Lower leg skin (tissue), 4 donors: ENCODE measurements around the gene UMODL1. TPM values are rescaled to one million over a fixed set of nuclear protein-coding genes. Genes with fewer than 3 reads are reported as not detected.

Experiments used
- DNase-seq, 2 donors: peaks; one replicate each; pipeline ENCODE4 v3.0.0-alpha.2; 2019; ENCODE audit warnings: low spot score in 2 of 2
- H3K4me3 ChIP-seq: fragments of 200-600 bp; sonication (generic); 2 replicates; pipeline ENCODE4 v1.5.1; 2017; ENCODE audit warnings: mild to moderate bottlenecking, low read depth; ENCODE audit not compliant: poor library complexity, severe bottlenecking
- POLR2A ChIP-seq, 2 donors: fragments of 450-650 bp; IDR thresholded peaks; one replicate each; pipeline ENCODE4 v1.6.1; 2016 to 2017; ENCODE audit warnings: antibody characterized with exemption in 2 of 2, mild to moderate bottlenecking in 1 of 2, moderate library complexity in 1 of 2
- WGBS, 2 donors: methylation state at CpG; one replicate each; pipeline ENCODE4 v1.1.5; 2018; 5-methylcytosine and 5-hydroxymethylcytosine counted together
- intact Hi-C: fragments of 100-400 bp; cut with DNase I; formaldehyde crosslinking; loops from one replicate; pipeline ENCODE4 v1.15.0; 2023; ENCODE audit warnings: low total_unique reads
- total RNA-seq, 4 donors: library from RNA; depleted of rRNA; stranded (reverse); fragments of >200 nt; gene quantifications; one replicate each; pipeline ENCODE4 v1.1.0, GENCODE V29; 2016
- TF ChIP-seq, protein P1 (sequence below), 3 donors: fragments of 450-650 bp; IDR thresholded peaks; one replicate each; pipeline ENCODE4 v1.5.1; 2016; ENCODE audit warnings: antibody characterized with exemption in 3 of 3, mild to moderate bottlenecking in 3 of 3, moderate library complexity in 2 of 3

The UMODL1 gene
- total RNA-seq, 4 donors from 2014 or later, result 0.23 TPM; not detected in 3

DNA sequence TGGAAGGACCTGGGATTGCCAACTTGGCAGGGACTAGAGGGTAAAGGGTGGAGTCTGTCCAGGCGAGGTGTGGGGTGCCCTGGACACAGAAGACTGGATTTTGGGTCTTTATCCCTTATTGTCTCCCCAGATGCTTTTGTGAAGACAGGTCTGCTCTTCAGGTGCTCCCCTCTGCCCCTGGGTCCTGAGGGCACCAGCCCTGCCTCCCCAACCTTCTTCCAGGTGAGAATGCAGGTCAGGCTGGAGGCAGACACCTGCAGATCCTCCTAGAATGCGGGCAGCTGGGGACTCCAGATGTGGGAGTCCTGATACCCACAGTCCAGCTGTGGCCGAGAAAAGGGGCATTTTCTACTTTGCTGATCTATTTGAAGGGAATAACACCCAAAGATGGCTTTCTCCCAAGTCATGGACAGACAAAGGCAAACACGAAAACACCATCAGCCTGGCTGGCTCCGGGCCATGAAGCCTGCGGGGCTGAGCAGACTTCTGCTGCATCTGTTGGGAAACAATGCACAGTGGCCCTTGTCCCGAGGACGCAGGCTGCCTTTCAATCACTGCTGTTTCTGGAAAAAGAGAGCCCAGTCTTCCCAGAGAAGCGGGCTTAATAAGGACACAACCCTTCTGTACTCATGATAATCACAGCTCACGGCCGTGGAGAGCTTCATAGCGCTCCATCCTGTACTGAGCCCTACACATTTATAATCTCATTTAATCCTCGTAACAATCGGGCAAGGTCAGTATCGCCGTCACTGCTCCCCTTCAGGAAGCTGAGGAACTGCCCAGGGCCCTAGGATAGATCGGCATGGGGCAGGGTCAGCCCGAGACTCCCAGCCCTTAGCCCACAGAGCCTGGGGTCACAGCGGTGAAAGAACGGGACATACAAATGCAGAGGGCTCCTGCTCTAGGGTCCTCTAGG, 85.8 kb downstream of the UMODL1 start:
- TF ChIP-seq POLR2A (IDR thresholded peaks at IDR 0.05), result no peak
- TF ChIP-seq, protein P1, sequence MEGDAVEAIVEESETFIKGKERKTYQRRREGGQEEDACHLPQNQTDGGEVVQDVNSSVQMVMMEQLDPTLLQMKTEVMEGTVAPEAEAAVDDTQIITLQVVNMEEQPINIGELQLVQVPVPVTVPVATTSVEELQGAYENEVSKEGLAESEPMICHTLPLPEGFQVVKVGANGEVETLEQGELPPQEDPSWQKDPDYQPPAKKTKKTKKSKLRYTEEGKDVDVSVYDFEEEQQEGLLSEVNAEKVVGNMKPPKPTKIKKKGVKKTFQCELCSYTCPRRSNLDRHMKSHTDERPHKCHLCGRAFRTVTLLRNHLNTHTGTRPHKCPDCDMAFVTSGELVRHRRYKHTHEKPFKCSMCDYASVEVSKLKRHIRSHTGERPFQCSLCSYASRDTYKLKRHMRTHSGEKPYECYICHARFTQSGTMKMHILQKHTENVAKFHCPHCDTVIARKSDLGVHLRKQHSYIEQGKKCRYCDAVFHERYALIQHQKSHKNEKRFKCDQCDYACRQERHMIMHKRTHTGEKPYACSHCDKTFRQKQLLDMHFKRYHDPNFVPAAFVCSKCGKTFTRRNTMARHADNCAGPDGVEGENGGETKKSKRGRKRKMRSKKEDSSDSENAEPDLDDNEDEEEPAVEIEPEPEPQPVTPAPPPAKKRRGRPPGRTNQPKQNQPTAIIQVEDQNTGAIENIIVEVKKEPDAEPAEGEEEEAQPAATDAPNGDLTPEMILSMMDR (IDR thresholded peaks at IDR 0.05), result no peak
- H3K4me3 ChIP-seq, result no peak overlapping the region
- intact Hi-C loops, result no loop called here
- 58 to 59% methylated on average over 20 of the region's 20 CpGs for WGBS, 2 donors
- DNase-seq, result peak in 1 of 2 donors; percentile 90

DNA sequence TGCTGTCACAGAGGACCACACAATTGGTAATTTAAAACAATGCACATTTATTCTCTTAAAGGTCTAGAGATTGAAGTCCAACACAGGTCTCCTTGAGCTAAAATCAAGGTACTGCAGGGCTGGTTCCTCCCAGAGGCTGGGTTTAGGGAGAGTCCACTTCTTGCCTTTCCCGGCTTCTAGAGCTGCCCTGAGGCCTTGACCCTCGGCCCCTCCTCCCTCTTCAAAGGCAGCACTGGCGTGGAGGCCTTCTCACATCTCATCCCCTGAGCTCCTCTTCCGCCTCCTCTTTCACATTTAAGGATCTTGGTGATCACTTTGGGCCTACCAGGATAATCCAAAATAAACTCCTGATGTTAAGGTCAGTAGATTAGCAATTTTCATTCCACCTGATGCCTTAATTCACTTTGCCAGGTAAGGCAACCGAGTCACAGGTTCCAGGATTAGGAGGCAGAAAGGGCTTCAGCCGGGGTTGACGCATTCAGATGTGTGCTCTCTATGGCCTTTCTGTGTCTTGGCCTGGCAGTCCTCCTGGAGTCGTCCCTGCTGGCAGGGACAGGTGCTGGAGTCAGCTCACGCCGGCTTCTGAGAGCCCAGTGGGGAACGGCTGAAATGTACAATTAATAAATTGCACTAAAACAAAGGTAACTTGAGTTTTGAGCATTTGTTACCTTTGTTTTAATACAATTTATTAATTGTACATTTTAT, 86.6 kb downstream of the UMODL1 start:
- TF ChIP-seq, protein P1 (IDR thresholded peaks at IDR 0.05), result no peak
- no peak for TF ChIP-seq POLR2A (IDR thresholded peaks at IDR 0.05)
- WGBS, 2 donors, result 89 to 90% methylated on average over 11 of the region's 11 CpGs
- H3K4me3 ChIP-seq, result no peak overlapping the region
- intact Hi-C loops, result no loop called here
- DNase-seq, result peak in 1 of 2 donors; percentile 36

DNA sequence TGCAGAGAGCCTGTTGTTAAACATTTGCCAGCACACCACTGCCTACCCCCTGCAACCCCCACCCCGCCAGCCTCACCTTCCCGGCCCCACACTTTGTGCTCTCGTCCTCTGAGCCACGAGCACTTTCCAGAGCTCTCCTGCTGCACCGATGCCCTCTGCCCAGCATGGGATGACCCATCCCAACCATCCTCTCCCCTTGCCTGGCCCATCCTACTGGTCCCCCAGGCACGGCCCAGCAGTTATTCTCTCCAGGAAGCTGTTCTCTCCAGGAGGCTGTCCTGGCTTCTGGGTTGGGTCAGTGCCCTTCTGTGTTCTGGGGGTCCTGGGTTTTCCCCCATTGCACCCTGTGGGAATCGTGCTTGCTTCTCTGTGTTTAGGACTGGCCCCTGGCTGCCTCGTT, 87.7 kb downstream of the UMODL1 start:
- H3K4me3 ChIP-seq, result no peak overlapping the region
- TF ChIP-seq, protein P1 (IDR thresholded peaks at IDR 0.05), result no peak
- no peak for TF ChIP-seq POLR2A (IDR thresholded peaks at IDR 0.05)
- WGBS, 2 donors, result 91 to 92% methylated on average over 8 of the region's 8 CpGs
- DNase-seq, result peak in 1 of 2 donors; percentile 68
- intact Hi-C loops, result no loop called here

DNA sequence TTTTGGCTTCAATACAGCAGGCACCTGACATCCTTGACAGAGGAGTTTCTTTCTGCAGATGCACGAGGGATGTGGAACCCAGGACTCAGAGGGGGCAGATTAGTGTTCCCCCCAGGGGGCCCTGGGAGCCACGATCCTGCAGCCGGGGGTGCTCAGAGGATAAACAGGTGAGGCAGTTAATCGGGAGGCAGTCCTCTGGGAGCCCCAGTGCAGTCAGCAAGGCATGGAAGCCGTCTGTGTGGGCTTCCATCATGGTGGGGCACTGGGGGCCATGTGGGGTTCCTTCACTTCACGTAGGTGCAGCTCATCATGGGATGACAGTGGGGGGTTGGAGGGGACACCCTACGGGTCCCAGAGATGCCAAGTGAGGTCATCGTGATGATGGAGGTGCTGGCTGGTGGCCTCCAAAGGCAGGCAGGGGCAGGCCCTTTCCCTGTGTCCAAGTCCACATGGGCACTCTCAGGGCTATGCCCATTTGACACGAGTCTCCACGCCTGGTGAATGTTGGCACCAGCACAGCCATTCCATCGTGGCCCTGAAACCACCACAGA, 88.5 kb downstream of the UMODL1 start:
- 75 to 88% methylated on average over 8 to 9 of the region's 11 CpGs for WGBS, 2 donors
- peak in 1 of 2 donors; percentile 63 for DNase-seq
- no peak overlapping the region for H3K4me3 ChIP-seq
- intact Hi-C loops, result no loop called here
- TF ChIP-seq POLR2A (IDR thresholded peaks at IDR 0.05), result no peak
- TF ChIP-seq, protein P1 (IDR thresholded peaks at IDR 0.05), result no peak

DNA sequence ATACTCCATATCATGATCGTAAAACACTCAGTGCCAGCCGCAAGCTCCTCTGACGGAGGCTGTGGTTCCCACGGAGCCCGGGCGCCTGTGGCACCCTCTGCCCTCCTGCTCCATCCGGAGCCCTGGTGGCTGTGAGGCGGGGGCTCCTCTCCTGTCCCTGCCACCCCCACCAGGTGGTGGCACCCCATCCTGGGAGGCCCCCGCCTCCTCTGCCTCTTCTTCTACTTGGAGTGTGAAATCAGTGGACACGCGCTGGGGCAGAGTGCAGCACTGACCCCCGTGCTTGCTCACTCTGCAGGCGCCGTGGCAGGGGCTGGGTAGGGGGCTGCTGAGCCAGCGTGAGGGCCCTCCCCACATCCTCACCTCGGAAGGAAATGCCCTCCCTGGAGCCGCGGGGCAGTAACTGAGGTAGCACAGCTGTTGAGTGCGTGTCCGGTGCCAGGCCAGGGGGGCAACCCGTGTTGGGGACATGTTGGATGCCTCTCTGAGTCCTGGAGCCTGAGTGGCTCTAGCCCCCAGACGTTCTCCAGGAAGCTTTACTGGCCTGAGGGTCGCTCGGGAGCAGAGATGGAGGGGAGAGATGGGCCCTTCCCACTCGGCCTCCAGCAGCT, 89.1 kb downstream of the UMODL1 start:
- no peak overlapping the region for H3K4me3 ChIP-seq
- TF ChIP-seq, protein P1 (IDR thresholded peaks at IDR 0.05), result no peak
- TF ChIP-seq POLR2A (IDR thresholded peaks at IDR 0.05), result no peak
- DNase-seq, result peak in 1 of 2 donors; percentile 78
- intact Hi-C loops, result no loop called here
- 85 to 89% methylated on average over 14 to 22 of the region's 25 CpGs for WGBS, 2 donors
